Frontal cortex (tissue), 4 donors: ENCODE measurements around the gene UGT1A6. TPM values are rescaled to one million over a fixed set of nuclear protein-coding genes. Genes with fewer than 3 reads are reported as not detected.
"Not testable (repeated sequence)": the region's sequence is repeated elsewhere in the genome, so short reads cannot be mapped to it uniquely, and the experiment has no call there.

Experiments
- DNase-seq, 2 donors: peaks; one replicate each; pipeline ENCODE4 v3.0.0; 2012; ENCODE audit warnings: low spot score in 2 of 2
- FAIRE-seq: peaks from 2 replicates; lab custom pipeline; 2012; peaks lifted over from hg19 to GRCh38; lab: Jason Lieb, UNC
- total RNA-seq: library from RNA; depleted of rRNA; stranded (reverse); fragments of >200 nt; gene quantifications from one replicate; pipeline ENCODE4 v1.2.3, GENCODE V29; 2014
- donor health status: control.
- donor health status: control.
- donor health status: control.

The UGT1A6 gene
- total RNA-seq, result not detected

GRCh38 chr2:233692648-233693047 is at the start of gene UGT1A6:
Gene UGT1A6, plus strand, starts transcription at chr2:233692890. Its CDS starts 115 bp downstream, at chr2:233693005.
- DNase-seq, result no peak
- FAIRE-seq, result no peak

GRCh38 chr2:233643128-233643527 is 49.6 kb upstream of the UGT1A6 start:
- DNase-seq (no peak), FAIRE-seq (no peak)

GRCh38 chr2:233646033-233646432 is 46.7 kb upstream of the UGT1A6 start:
- not testable (repeated sequence) for DNase-seq, FAIRE-seq

GRCh38 chr2:233650981-233651380 is 41.7 kb upstream of the UGT1A6 start:
- FAIRE-seq, result no peak
- DNase-seq, result no peak

GRCh38 chr2:233651430-233651829 is 41.3 kb upstream of the UGT1A6 start:
- no peak for DNase-seq

GRCh38 chr2:233654501-233654900 is 38.2 kb upstream of the UGT1A6 start:
- FAIRE-seq (no peak), DNase-seq (no peak)

More at GRCh38 chr2:233651430-233651829, 41.3 kb upstream of the UGT1A6 start:
- FAIRE-seq, result no peak

GRCh38 chr2:233655043-233655442 is 37.6 kb upstream of the UGT1A6 start:
- DNase-seq, result no peak
- no peak for FAIRE-seq

- DNase-seq, FAIRE-seq: not testable (repeated sequence)
Observed at GRCh38 chr2:233655943-233656342, 36.7 kb upstream of the UGT1A6 start.

GRCh38 chr2:233656443-233656842 is 36.2 kb upstream of the UGT1A6 start:
- no peak for DNase-seq
- FAIRE-seq, result no peak

- DNase-seq (no peak), FAIRE-seq (no peak)
Observed at GRCh38 chr2:233658610-233659009, 34.1 kb upstream of the UGT1A6 start.

- FAIRE-seq (no peak), DNase-seq (no peak)
Observed at GRCh38 chr2:233663911-233664310, 28.8 kb upstream of the UGT1A6 start.

GRCh38 chr2:233668605-233669260 is 24.0 kb upstream of the UGT1A6 start:
- DNase-seq, result no peak
- no peak for FAIRE-seq

- DNase-seq (no peak), FAIRE-seq (no peak)
Observed at GRCh38 chr2:233671290-233672161, 21.2 kb upstream of the UGT1A6 start, which contains the start of gene UGT1A9. Gene UGT1A9, plus strand, starts transcription at chr2:233671898. Its CDS starts 37 bp downstream, at chr2:233671935.

- no peak for FAIRE-seq
- DNase-seq, result no peak
Observed at GRCh38 chr2:233672886-233673285, 19.8 kb upstream of the UGT1A6 start.

GRCh38 chr2:233673896-233674295 is 18.8 kb upstream of the UGT1A6 start:
- DNase-seq, result no peak
- FAIRE-seq, result no peak

GRCh38 chr2:233674314-233674713 is 18.4 kb upstream of the UGT1A6 start:
- FAIRE-seq (no peak), DNase-seq (no peak)

GRCh38 chr2:233674995-233675394 is 17.7 kb upstream of the UGT1A6 start:
- FAIRE-seq (no peak), DNase-seq (no peak)

- FAIRE-seq, result no peak
- no peak for DNase-seq
Observed at GRCh38 chr2:233676046-233676445, 16.6 kb upstream of the UGT1A6 start.

GRCh38 chr2:233679196-233679595 is 13.5 kb upstream of the UGT1A6 start:
- DNase-seq (no peak), FAIRE-seq (no peak)

GRCh38 chr2:233680361-233681045 is 12.2 kb upstream of the UGT1A6 start:
- FAIRE-seq (no peak), DNase-seq (no peak)
